A673 (cell line): ENCODE measurements around the gene SMTNL1. TPM values are rescaled to one million over a fixed set of nuclear protein-coding genes. Genes with fewer than 3 reads are reported as not detected.

ENCODE experiments used
- BruUV-seq: library from RNA; stranded (reverse); fragments of 400-500 nt; replicated peaks from 2 replicates; lab custom pipeline; 2021; lab: Mats Ljungman, UMichigan
- CTCF ChIA-PET: fragments of 300-600 bp; sonication (Branson Sonifier 250); formaldehyde crosslinking; loops from one replicate; lab custom pipeline; 2022; ENCODE audit warnings: antibody characterized with exemption; lab: Charles Lee
- POLR2A ChIA-PET: fragments of 300-600 bp; sonication (Branson Sonifier 250); formaldehyde crosslinking; loops from one replicate; lab custom pipeline; 2022; ENCODE audit warnings: antibody characterized with exemption; ENCODE audit not compliant: low non-redundant PET; lab: Charles Lee
- DNase-seq: peaks from one replicate; pipeline ENCODE4 v3.0.0-alpha.2; 2015; ENCODE audit warnings: low spot score
- H3K27ac ChIP-seq: fragments of 200-600 bp; sonication (generic); 2 replicates; pipeline ENCODE4 v1.5.1; 2016; ENCODE audit warnings: mixed run types, low read depth, mild to moderate bottlenecking, mixed read lengths, antibody characterized with exemption, low read length; ENCODE audit not compliant: poor library complexity, severe bottlenecking
- H3K27me3 ChIP-seq: fragments of 200-600 bp; sonication (generic); replicated peaks from 2 replicates; pipeline ENCODE4 v1.6.1; 2017; ENCODE audit warnings: mixed run types, low read depth, mild to moderate bottlenecking, mixed read lengths, antibody characterized with exemption, low read length; ENCODE audit not compliant: insufficient read depth, poor library complexity
- H3K36me3 ChIP-seq: fragments of 200-600 bp; sonication (generic); 2 replicates; pipeline ENCODE4 v1.6.1; 2016; ENCODE audit warnings: mixed run types, mild to moderate bottlenecking, mixed read lengths, antibody characterized with exemption, low read length; ENCODE audit not compliant: insufficient read depth, poor library complexity, severe bottlenecking
- H3K4me1 ChIP-seq: fragments of 200-600 bp; sonication (generic); 2 replicates; pipeline ENCODE4 v1.6.1; 2017; ENCODE audit warnings: mixed run types, mild to moderate bottlenecking, mixed read lengths, antibody characterized with exemption, low read length; ENCODE audit not compliant: insufficient read depth, poor library complexity, severe bottlenecking
- H3K4me3 ChIP-seq: fragments of 200-600 bp; sonication (generic); 2 replicates; pipeline ENCODE4 v1.5.1; 2016; ENCODE audit warnings: low read depth, mixed run types, mild to moderate bottlenecking, mixed read lengths, low read length; ENCODE audit not compliant: poor library complexity, severe bottlenecking
- H3K9me3 ChIP-seq: fragments of 200-600 bp; sonication (generic); 2 replicates; pipeline ENCODE4 v1.6.1; 2016; ENCODE audit warnings: mixed run types, low read depth, mild to moderate bottlenecking, mixed read lengths, antibody characterized with exemption, low read length; ENCODE audit not compliant: poor library complexity, severe bottlenecking
- EZH2 ChIP-seq: fragments of 200-600 bp; sonication (generic); IDR thresholded peaks from 2 replicates; pipeline ENCODE4 v1.6.1; 2017; ENCODE audit warnings: borderline replicate concordance, low read depth, mild to moderate bottlenecking, mixed read lengths, antibody characterized with exemption, low read length; ENCODE audit not compliant: poor library complexity, severe bottlenecking
- intact Hi-C: fragments of 100-400 bp; cut with micrococcal nuclease; formaldehyde crosslinking; loops from one replicate; pipeline ENCODE4 v1.10.0; 2022; ENCODE audit not compliant: unreplicated experiment
- total RNA-seq: library from RNA; stranded (reverse); gene quantifications from 2 replicates; pipeline ENCODE4 v1.2.3, GENCODE V29; 2021
- TF ChIP-seq, protein P1 (sequence below): fragments of 300-800, 200-600 bp; sonication (generic); conservative IDR thresholded peaks from 2 replicates; pipeline ENCODE4 v1.5.1; 2017; ENCODE audit warnings: low read depth, mild to moderate bottlenecking, antibody characterized with exemption, low read length, moderate library complexity, mixed read lengths

SMTNL1 gene
- total RNA-seq, 1 experiment from 2014 or later, result not detected

DNA sequence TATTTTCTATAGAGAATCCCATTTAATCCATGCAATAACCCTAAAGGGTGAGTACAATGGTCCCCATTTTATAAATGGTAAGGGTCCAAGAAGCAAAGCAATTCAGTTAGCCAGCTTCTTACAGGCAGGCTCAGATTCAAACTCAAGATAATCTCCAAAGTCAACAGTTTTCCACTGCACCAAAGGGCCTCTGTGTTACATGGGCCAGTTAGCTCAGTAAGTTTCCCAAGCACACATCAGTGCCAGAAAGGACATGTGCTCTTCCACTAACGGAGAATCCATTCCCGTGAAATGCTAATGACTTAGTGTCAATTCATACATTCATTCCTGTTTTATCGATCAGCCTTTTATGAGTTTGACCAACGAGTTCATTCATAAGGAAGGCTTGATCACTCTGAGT lies 32.9 kb upstream of the SMTNL1 start:
- CTCF ChIA-PET, result interaction anchor here (0.6 kb wide), 1 partner anchor 119 kb away, joined by 7 read pairs; no protein-coding TSS in a partner anchor

DNA sequence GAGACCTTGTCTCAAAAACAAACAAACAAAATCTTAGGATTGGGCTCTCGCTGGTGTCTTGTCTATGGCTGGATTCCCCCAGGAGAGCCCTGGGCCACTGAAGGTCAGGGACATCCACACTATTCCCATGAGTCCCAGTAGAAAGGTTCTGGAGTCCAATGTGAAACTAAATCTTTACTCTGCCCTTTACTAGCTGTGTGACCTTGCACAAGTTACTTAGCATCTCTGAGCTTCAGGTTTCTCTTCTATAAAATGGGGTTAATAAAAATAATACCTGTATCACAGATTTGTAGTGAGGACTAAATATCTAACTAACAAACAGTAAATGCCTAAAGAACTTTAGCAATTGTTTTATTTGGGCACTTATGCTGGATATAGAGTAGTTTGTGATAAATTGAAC lies 30.9 kb upstream of the SMTNL1 start:
- no TSS peak for BruUV-seq
- ChIA-PET CTCF (interaction anchor here (0.6 kb wide), 1 partner anchor 46 kb away, joined by 4 read pairs; the partner anchor contains the start of gene RTN4RL2), POLR2A (no interaction called here)
- no peak for DNase-seq
- Histone ChIP-seq H3K4me1 (peaks cover 7% of the 10 kb centered on the region), H3K36me3 (no peaks in the 10 kb centered on the region), H3K27ac (no peak overlapping the region), H3K27me3 (no peaks in the 10 kb centered on the region), H3K4me3 (no peak overlapping the region), H3K9me3 (no peaks in the 10 kb centered on the region)
- intact Hi-C loops, result no loop called here
- TF ChIP-seq EZH2, result no peak
- TF ChIP-seq, protein P1, sequence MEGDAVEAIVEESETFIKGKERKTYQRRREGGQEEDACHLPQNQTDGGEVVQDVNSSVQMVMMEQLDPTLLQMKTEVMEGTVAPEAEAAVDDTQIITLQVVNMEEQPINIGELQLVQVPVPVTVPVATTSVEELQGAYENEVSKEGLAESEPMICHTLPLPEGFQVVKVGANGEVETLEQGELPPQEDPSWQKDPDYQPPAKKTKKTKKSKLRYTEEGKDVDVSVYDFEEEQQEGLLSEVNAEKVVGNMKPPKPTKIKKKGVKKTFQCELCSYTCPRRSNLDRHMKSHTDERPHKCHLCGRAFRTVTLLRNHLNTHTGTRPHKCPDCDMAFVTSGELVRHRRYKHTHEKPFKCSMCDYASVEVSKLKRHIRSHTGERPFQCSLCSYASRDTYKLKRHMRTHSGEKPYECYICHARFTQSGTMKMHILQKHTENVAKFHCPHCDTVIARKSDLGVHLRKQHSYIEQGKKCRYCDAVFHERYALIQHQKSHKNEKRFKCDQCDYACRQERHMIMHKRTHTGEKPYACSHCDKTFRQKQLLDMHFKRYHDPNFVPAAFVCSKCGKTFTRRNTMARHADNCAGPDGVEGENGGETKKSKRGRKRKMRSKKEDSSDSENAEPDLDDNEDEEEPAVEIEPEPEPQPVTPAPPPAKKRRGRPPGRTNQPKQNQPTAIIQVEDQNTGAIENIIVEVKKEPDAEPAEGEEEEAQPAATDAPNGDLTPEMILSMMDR, result no peak

More for the DNA sequence above, 32.9 kb upstream of the SMTNL1 start:
- H3K9me3 ChIP-seq, result no peaks in the 10 kb centered on the region
- BruUV-seq, result no TSS peak
- no peak overlapping the region for H3K27ac ChIP-seq
- intact Hi-C loops, result no loop called here
- H3K4me3 ChIP-seq, result no peak overlapping the region
- no peaks in the 10 kb centered on the region for H3K27me3 ChIP-seq
- TF ChIP-seq EZH2, result no peak
- TF ChIP-seq, protein P1, result no peak
- DNase-seq, result no peak
- POLR2A ChIA-PET, result no interaction called here
- peaks cover 12% of the 10 kb centered on the region for H3K4me1 ChIP-seq
- no peaks in the 10 kb centered on the region for H3K36me3 ChIP-seq

DNA sequence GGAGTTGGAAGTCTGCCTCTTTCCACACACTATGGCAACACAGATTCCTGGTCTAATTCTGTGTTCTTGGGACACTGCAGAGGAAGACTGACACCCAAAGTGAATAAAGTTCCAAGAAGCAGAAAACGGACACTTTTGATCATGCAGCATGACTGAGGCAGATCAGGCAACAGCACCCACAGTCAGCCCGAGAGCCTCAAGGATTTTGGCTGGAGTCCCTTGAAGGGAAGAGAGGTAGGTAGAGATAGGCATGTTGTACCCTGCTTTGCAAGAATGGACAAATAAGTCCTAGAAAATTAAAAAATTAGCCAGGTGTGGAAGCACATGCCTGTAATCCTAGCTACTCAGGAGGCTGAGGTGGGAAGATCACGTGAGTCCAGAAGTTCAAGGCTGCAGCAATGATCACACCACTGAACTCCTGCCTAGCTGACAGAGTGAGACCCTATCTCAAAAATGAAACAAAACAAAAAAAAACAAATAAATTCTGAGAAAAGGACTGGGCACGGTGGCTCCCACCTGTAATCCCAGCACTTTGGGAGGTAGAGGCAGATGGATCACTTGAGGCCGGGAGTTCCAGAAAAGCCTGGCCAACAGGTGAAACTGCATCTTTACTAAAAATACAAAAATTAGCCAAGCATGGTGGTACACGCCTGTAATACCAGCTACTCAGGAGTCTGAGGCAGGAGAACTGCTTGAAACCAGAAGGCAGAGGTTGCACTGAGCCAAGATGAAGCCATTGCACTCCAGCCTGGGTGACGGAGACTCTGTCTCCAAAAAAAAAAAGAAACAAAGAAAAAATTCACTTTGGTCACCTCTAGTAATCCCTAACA lies 28.8 kb upstream of the SMTNL1 start:
- Histone ChIP-seq H3K4me1 (peaks cover 21% of the 10 kb centered on the region), H3K27me3 (no peaks in the 10 kb centered on the region), H3K9me3 (no peaks in the 10 kb centered on the region), H3K4me3 (no peak overlapping the region), H3K27ac (no peak overlapping the region), H3K36me3 (no peaks in the 10 kb centered on the region)
- TF ChIP-seq EZH2, result no peak
- TF ChIP-seq, protein P1, result no peak
- intact Hi-C loops, result no loop called here
- BruUV-seq, result no TSS peak
- ChIA-PET CTCF (no interaction called here), POLR2A (no interaction called here)
- no peak for DNase-seq
